Activated B cell treated with CpG ODN at 0.5 μM for 24 hours (primary cell): ENCODE measurements around the gene OVCH1. TPM values are rescaled to one million over a fixed set of nuclear protein-coding genes. Genes with fewer than 3 reads are reported as not detected.
A peak's percentile ranks its signal among the peaks of the same experiment; 100 is the strongest.

Source experiments
- ATAC-seq: fragments of 200-7000 bp; cut with Tn5 transposase; one replicate; pipeline ENCODE4 v1.10.0; 2021; ENCODE audit warnings: low read depth, mild to moderate bottlenecking, moderate library complexity
- CTCF ChIA-PET: fragments of 350-600 bp; sonication (Branson Sonifier 250); formaldehyde crosslinking; loops from one replicate; lab custom pipeline; 2021; ENCODE audit warnings: antibody characterized with exemption; lab: Charles Lee
- POLR2A ChIA-PET: fragments of 350-600 bp; sonication (Branson Sonifier 250); formaldehyde crosslinking; loops from one replicate; lab custom pipeline; 2021; ENCODE audit warnings: antibody characterized with exemption; lab: Charles Lee
- DNase-seq: peaks from one replicate; pipeline ENCODE4 v3.0.0; 2022
- H3K27ac Mint-ChIP-seq: one replicate; pipeline ENCODE4 v1.8.0; 2020; ENCODE audit warnings: mixed read lengths
- H3K27me3 Mint-ChIP-seq: one replicate; pipeline ENCODE4 v1.8.0; 2021; ENCODE audit warnings: mixed read lengths
- H3K36me3 Mint-ChIP-seq: one replicate; pipeline ENCODE4 v1.8.0; 2021; ENCODE audit warnings: low read depth, mixed read lengths
- H3K4me1 Mint-ChIP-seq: one replicate; pipeline ENCODE4 v1.8.0; 2021; ENCODE audit warnings: mixed read lengths
- H3K4me3 Mint-ChIP-seq: one replicate; pipeline ENCODE4 v1.8.0; 2020; ENCODE audit warnings: mild to moderate bottlenecking, mixed read lengths
- H3K9me3 Mint-ChIP-seq: one replicate; pipeline ENCODE4 v1.8.0; 2020; ENCODE audit warnings: mixed read lengths
- intact Hi-C: fragments of 100-400 bp; cut with micrococcal nuclease; formaldehyde crosslinking; loops from one replicate; pipeline ENCODE4 v1.15.1; 2024
- total RNA-seq: library from RNA; stranded (reverse); gene quantifications from 2 replicates; pipeline ENCODE4 v1.2.3, GENCODE V29; 2022
- TF ChIP-seq, protein P1 (sequence below): fragments of 200-600 bp; IDR thresholded peaks from one replicate; pipeline ENCODE4 v1.8.0; 2022; ENCODE audit warnings: antibody characterized with exemption, mild to moderate bottlenecking

Gene OVCH1
- total RNA-seq, 1 donor from 2014 or later: not detected

DNA sequence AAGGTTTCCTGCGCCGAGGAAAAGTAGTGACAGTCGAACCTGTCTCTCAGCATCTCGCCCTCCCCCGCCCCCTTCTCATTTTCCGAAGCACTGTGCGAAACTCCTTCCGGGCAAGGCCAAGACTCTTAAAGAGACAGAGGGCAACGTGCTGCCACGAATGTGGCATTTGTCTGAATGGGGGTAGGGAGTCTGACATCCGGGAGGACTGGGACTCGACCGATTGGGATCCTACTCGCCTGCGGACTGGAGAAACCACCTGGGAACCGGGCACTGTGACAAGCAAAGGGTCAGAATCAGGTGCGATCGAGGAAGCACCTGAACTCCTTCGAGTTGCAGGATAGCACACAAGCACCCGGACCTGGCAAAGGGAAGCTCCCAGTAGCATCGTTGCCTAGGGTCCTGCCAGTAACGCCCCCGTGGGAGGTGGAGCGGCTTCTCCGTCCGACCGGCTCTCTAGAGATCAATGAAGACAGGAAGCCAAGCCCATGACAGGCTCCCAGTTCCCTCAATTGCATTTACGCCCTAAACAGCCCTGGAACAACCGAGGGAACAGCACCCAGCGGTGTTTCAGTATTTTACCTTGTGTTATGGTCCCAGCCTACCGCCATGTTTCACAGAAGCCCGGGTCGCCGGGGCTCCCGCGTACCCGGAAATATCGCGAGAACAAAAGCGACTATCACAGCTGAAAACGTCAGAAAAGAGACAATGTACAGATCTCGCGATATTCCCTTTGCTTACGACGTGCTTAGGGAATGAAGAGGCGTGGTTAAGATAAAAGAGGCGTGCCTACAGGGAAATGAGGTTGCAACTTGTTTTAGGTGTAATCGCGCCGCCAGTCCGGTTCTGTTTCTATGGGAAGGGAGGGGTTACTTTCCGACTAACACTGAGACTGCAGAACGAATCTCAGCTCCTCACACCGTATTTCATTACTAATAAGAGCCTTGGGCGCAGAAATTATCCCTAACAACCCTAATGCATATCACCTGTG, 116.7 kb downstream of the OVCH1 start, which contains the start of gene ERGIC2:
Gene ERGIC2, minus strand, starts transcription at position 637 of the 988 bp plus-strand sequence. CDS start 9,539 bp downstream, outside the sequence.
- Mint-ChIP-seq H3K4me3 (peak within 1 kb of the TSS; percentile 94), H3K4me1 (peaks cover 42% of the 10 kb centered on the region), H3K27ac (peak within 1 kb of the TSS; percentile 94), H3K27me3 (no peaks in the 10 kb centered on the region), H3K9me3 (no peaks in the 10 kb centered on the region), H3K36me3 (peaks cover 20% of the 10 kb centered on the region)
- CTCF ChIA-PET: no interaction called here
- TF ChIP-seq, protein P1, sequence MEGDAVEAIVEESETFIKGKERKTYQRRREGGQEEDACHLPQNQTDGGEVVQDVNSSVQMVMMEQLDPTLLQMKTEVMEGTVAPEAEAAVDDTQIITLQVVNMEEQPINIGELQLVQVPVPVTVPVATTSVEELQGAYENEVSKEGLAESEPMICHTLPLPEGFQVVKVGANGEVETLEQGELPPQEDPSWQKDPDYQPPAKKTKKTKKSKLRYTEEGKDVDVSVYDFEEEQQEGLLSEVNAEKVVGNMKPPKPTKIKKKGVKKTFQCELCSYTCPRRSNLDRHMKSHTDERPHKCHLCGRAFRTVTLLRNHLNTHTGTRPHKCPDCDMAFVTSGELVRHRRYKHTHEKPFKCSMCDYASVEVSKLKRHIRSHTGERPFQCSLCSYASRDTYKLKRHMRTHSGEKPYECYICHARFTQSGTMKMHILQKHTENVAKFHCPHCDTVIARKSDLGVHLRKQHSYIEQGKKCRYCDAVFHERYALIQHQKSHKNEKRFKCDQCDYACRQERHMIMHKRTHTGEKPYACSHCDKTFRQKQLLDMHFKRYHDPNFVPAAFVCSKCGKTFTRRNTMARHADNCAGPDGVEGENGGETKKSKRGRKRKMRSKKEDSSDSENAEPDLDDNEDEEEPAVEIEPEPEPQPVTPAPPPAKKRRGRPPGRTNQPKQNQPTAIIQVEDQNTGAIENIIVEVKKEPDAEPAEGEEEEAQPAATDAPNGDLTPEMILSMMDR: no peak
- intact Hi-C loops: loop anchor here (1.0 to 10.0 kb wide), 9 partner anchors 234 to 1944 kb away; partner anchors contain the start of genes CCDC91, DDX11, FAR2 and IPO8
- peak; percentile 73 for DNase-seq
- ATAC-seq: peak; percentile 94
- POLR2A ChIA-PET: interaction anchor here (0.6 to 1.2 kb wide), 4 partner anchors 1315 to 1601 kb away, joined by 3 to 6 read pairs (median 4); partner anchors contain the start of genes CAPRIN2, IPO8, KLHL42 and MANSC4

Other genes with a start within 250 kb of the OVCH1 start
- 43.7 TPM in 2 replicates for gene ERGIC2, start 116.5 kb downstream of the OVCH1 start, total RNA-seq